HEK293 (cell line): ENCODE data around the gene CCDC3.

Source experiments
- CTCF ChIP-seq: fragments of 450-650 bp; formaldehyde crosslinking; IDR thresholded peaks from 2 replicates; pipeline ENCODE4 v1.5.1; 2016; ENCODE audit warnings: missing biosample characterization, missing genetic modification characterization
- KLF1 ChIP-seq: fragments of 450-650 bp; formaldehyde crosslinking; IDR thresholded peaks from 2 replicates; pipeline ENCODE4 v1.5.1; 2016; ENCODE audit warnings: missing biosample characterization, missing genetic modification characterization
- ZBTB44 ChIP-seq: fragments of 450-650 bp; IDR thresholded peaks from 2 replicates; pipeline ENCODE4 v1.5.1; 2018; ENCODE audit warnings: missing biosample characterization, mild to moderate bottlenecking, missing genetic modification characterization
- ZNF157 ChIP-seq: fragments of 450-650 bp; formaldehyde crosslinking; IDR thresholded peaks from 2 replicates; pipeline ENCODE4 v1.5.1; 2016; ENCODE audit warnings: missing biosample characterization, missing genetic modification characterization
- ZNF16 ChIP-seq: fragments of 450-650 bp; formaldehyde crosslinking; IDR thresholded peaks from 2 replicates; pipeline ENCODE4 v1.5.1; 2016; ENCODE audit warnings: low read depth, missing biosample characterization, missing genetic modification characterization
- ZNF175 ChIP-seq: fragments of 450-650 bp; formaldehyde crosslinking; IDR thresholded peaks from 2 replicates; pipeline ENCODE4 v1.5.1; 2016; ENCODE audit warnings: missing biosample characterization, missing genetic modification characterization
- ZNF2 ChIP-seq: fragments of 450-650 bp; formaldehyde crosslinking; IDR thresholded peaks from 2 replicates; pipeline ENCODE4 v1.5.1; 2016; ENCODE audit warnings: missing biosample characterization, missing genetic modification characterization
- ZNF274 ChIP-seq, 2 experiments: fragments of 200-500 bp in 1 of 2; fragments of 450-650 bp in 1 of 2; sonication (Bioruptor generic) in 1 of 2; formaldehyde crosslinking in 1 of 2; IDR thresholded peaks; 2 replicates each; pipeline versions ENCODE4 v1.5.1 to v1.6.1; 2014 to 2016; ENCODE audit warnings: borderline replicate concordance in 1 of 2, inconsistent platforms in 1 of 2, low read length in 1 of 2, missing biosample characterization in 1 of 2, missing genetic modification characterization in 1 of 2
- ZNF514 ChIP-seq: fragments of 450-650 bp; formaldehyde crosslinking; IDR thresholded peaks from 2 replicates; pipeline ENCODE4 v1.5.1; 2016; ENCODE audit warnings: missing biosample characterization, missing genetic modification characterization
- ZNF555 ChIP-seq: fragments of 450-650 bp; formaldehyde crosslinking; conservative IDR thresholded peaks from 2 replicates; pipeline ENCODE4 v1.5.1; 2017; ENCODE audit warnings: missing biosample characterization, mild to moderate bottlenecking, missing genetic modification characterization, inconsistent platforms
- ZSCAN4 ChIP-seq: fragments of 450-650 bp; formaldehyde crosslinking; IDR thresholded peaks from 2 replicates; pipeline ENCODE4 v1.5.1; 2017; ENCODE audit warnings: missing biosample characterization, missing genetic modification characterization

GRCh38 chr10:12980713-12981306, 20.7 kb downstream of the CCDC3 start:
- no peak for TF ChIP-seq KLF1 (tag by site-specific recombination)
- no peak for TF ChIP-seq ZSCAN4 (tag by site-specific recombination)
- no peak for TF ChIP-seq CTCF (tag by site-specific recombination)
- no peak for TF ChIP-seq ZNF2
- no peak for TF ChIP-seq ZNF175 (tag by site-specific recombination)
- TF ChIP-seq ZNF274 (IDR thresholded peaks at IDR 0.05; ENCODE audit: low read length): no peak
- TF ChIP-seq ZNF274 (tag by site-specific recombination; IDR thresholded peaks at IDR 0.05; ENCODE audit: borderline replicate concordance): no peak
- no peak for TF ChIP-seq ZNF157 (tag by site-specific recombination)
- TF ChIP-seq ZNF16 (tag by site-specific recombination): no peak
- no peak for TF ChIP-seq ZNF514 (tag by site-specific recombination)
- no peak for TF ChIP-seq ZNF555
- TF ChIP-seq ZBTB44 (tag by site-specific recombination): no peak
